ENCODE results near the gene OTUD3.

GRCh38 chr1:19844731-19845495 is 37.3 kb upstream of the OTUD3 start:
- no peak for TF ChIP-seq EP300 (IDR thresholded peaks at IDR 0.05)
- no peak for TF ChIP-seq CTCF (IDR thresholded peaks at IDR 0.05)
- TF ChIP-seq POLR2A (IDR thresholded peaks at IDR 0.05): no peak

All from suprapubic skin (tissue), 3 donors.